BJ (cell line): ENCODE measurements around the gene NFIA. TPM values are rescaled to one million over a fixed set of nuclear protein-coding genes. Genes with fewer than 3 reads are reported as not detected.

Experiments
- CTCF ChIA-PET: fragments of 350-600 bp; formaldehyde crosslinking; extraction: SDS; loops from one replicate; lab custom pipeline; 2021; ENCODE audit warnings: antibody characterized with exemption, inconsistent platforms; lab: Yijun Ruan, JAX
- POLR2A ChIA-PET: fragments of 300-600 bp; sonication (Branson Sonifier 250); formaldehyde crosslinking; extraction: SDS; loops from one replicate; lab custom pipeline; 2021; ENCODE audit warnings: antibody characterized with exemption; lab: Charles Lee
- DNase-seq: peaks from one replicate; pipeline ENCODE4 v3.0.0-alpha.2; 2011; ENCODE audit warnings: low read depth
- H3K27me3 ChIP-seq: 2 replicates; pipeline ENCODE4 v1.6.0; 2011; ENCODE audit warnings: low read length; ENCODE audit not compliant: control insufficient read depth, insufficient read depth
- H3K36me3 ChIP-seq: 2 replicates; pipeline ENCODE4 v1.5.1; 2011; ENCODE audit warnings: low read length; ENCODE audit not compliant: control insufficient read depth, insufficient read depth
- H3K4me3 ChIP-seq: 2 replicates; pipeline ENCODE4 v1.5.1; 2011; ENCODE audit warnings: low read depth, mild to moderate bottlenecking, control low read depth, low read length
- polyA plus RNA-seq: library from polyadenylated mRNA; depleted of rRNA; stranded (reverse); fragments of >200 nt; gene quantifications from 2 replicates; pipeline ENCODE4 v1.2.3, GENCODE V29; 2011
- TF ChIP-seq, protein P1 (sequence below): IDR thresholded peaks from 2 replicates; pipeline ENCODE4 v1.5.1; 2011; ENCODE audit warnings: low read depth, mild to moderate bottlenecking, control low read depth, inconsistent platforms, low read length, moderate library complexity; ENCODE audit not compliant: insufficient read depth

The NFIA gene
- polyA plus RNA-seq, 1 experiment = 4.5 TPM

DNA sequence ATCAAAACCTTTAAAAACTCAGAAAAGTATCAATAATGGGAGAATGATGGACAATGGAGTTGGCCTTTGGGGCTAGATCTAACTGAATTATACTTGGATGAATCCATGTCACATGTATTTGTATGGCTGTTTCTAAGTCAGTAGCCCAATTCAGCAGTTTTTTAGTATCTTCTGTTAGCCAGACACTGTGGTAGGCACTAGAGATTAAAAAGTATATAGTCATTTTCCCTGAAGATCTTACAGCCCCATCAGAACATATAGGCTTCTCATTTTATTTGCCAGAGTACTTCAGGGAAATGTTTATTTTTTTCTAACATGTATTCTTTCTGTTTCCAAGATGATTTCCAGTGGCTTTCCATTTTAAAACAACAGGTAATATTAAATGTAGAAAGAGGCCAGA is 273.7 kb downstream of the NFIA start:
- POLR2A ChIA-PET = no interaction called here
- TF ChIP-seq, protein P1, sequence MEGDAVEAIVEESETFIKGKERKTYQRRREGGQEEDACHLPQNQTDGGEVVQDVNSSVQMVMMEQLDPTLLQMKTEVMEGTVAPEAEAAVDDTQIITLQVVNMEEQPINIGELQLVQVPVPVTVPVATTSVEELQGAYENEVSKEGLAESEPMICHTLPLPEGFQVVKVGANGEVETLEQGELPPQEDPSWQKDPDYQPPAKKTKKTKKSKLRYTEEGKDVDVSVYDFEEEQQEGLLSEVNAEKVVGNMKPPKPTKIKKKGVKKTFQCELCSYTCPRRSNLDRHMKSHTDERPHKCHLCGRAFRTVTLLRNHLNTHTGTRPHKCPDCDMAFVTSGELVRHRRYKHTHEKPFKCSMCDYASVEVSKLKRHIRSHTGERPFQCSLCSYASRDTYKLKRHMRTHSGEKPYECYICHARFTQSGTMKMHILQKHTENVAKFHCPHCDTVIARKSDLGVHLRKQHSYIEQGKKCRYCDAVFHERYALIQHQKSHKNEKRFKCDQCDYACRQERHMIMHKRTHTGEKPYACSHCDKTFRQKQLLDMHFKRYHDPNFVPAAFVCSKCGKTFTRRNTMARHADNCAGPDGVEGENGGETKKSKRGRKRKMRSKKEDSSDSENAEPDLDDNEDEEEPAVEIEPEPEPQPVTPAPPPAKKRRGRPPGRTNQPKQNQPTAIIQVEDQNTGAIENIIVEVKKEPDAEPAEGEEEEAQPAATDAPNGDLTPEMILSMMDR = no peak
- Histone ChIP-seq H3K4me3 (no peak overlapping the region), H3K36me3 (no peaks in the 10 kb centered on the region), H3K27me3 (no peaks in the 10 kb centered on the region)
- DNase-seq = no peak
- CTCF ChIA-PET = interaction anchor here (0.5 kb wide), 1 partner anchor 305 kb away, joined by 3 read pairs; no protein-coding TSS in a partner anchor

DNA sequence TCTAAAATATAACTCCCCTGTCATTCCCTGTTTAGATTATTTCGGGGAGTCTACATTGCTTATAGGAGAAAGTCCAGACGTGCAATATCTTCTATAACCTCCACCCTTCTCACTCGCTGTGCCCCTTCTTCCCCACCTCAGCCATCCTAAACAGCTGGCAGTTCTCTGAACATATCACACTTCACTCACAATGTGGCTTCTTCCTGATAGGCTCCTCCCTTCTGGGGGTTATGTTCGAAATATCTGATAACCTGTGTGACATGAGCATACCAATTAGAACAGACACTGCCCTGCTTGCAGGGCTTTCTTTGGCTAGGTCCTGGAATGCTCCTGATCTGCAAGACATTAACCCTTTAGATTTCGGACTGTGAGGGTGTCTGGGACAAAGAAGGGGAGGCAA is 274.6 kb downstream of the NFIA start:
- TF ChIP-seq, protein P1 = no peak

DNA sequence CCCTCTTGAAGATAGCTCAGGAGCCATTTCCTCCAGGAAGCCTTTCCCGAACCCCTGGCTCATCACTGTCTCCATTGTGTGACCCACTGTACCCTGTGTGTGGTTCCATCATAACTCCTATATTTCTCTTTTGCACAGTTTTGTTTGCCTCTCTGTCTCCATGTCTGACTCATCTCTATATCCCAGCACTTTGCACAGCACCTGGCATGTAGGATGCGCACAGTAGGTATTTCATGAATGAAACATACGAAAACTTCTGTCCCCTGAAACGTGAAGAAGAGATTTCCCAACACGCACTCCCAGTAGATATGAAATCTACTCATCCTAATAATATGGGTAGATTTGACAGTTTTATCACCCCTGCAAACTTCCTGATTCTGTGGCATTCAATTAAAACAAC is 275.2 kb downstream of the NFIA start:
- POLR2A ChIA-PET = no interaction called here
- CTCF ChIA-PET = no interaction called here
- H3K36me3 ChIP-seq = no peaks in the 10 kb centered on the region
- no peaks in the 10 kb centered on the region for H3K27me3 ChIP-seq
- no peak overlapping the region for H3K4me3 ChIP-seq
- TF ChIP-seq, protein P1 = no peak
- no peak for DNase-seq

More for the DNA sequence above, 274.6 kb downstream of the NFIA start:
- no peaks in the 10 kb centered on the region for H3K27me3 ChIP-seq
- ChIA-PET POLR2A (no interaction called here), CTCF (no interaction called here)
- no peak overlapping the region for H3K4me3 ChIP-seq
- H3K36me3 ChIP-seq = no peaks in the 10 kb centered on the region
- no peak for DNase-seq

DNA sequence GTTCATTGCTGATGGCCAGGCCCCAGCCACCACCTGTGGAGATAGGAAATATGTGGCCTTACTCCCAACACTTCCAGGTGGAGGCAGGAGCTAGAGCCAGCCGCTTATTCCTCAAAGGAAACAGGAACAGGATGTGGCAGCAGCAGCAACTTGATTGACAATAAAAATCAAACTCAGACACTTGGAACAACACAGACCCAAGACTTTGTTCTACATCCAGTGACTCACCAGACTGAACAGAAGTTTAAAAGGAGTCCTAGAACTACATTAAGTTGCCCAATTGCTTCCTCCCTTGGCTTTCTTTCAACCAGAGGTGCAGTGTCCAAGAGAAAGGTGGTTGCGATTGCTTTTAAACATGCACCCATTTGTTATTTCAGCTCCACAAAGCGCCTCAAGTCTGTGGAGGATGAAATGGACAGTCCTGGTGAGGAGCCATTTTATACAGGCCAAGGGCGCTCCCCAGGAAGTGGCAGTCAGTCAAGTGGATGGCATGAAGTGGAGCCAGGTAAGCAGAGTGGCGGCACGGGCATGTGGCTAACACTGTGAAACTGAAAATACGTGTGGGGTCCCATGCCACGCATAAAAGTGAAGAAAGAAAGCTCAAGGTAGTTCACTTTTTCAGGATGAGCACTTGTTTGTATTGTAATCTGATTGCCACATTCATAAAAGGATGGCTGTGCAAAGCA is 276.6 kb downstream of the NFIA start:
- ChIA-PET CTCF (interaction anchor here (2.6 kb wide), 1 partner anchor 11 kb away, joined by 8 read pairs; no protein-coding TSS in a partner anchor), POLR2A (no interaction called here)
- TF ChIP-seq, protein P1 = no peak
- no peak for DNase-seq
- Histone ChIP-seq H3K27me3 (no peaks in the 10 kb centered on the region), H3K4me3 (no peak overlapping the region), H3K36me3 (no peaks in the 10 kb centered on the region)

DNA sequence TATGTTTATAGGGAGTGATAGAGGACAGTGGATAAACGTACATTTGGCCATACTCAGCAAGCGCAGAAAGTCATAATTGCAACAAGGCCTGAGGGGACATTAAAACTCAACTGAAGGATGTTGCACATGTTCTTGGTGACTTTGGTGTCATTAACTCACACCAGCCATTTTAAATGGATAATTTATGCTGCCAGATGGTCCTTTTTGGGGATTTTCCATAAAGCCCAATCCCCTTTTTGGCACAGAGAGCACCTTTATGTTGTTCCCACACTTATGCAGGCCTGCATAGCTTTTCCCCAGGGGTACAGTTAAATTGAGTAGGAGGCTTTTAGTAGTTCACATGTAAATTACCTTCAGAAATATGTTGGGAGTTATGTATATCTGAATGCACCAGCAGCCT is 279.6 kb downstream of the NFIA start:
- POLR2A ChIA-PET = no interaction called here
- TF ChIP-seq, protein P1 = no peak
- no peak for DNase-seq
- CTCF ChIA-PET = no interaction called here
- Histone ChIP-seq H3K27me3 (no peaks in the 10 kb centered on the region), H3K4me3 (no peak overlapping the region), H3K36me3 (no peaks in the 10 kb centered on the region)
